Ectodermal cell (in vitro differentiated cells): ENCODE measurements around the gene CFAP299.
"Not testable (repeated sequence)": the region's sequence is repeated elsewhere in the genome, so short reads cannot be mapped to it uniquely, and the experiment has no call there.

Source experiments
- H3K27ac ChIP-seq: 2 replicates; pipeline ENCODE4 v1.7.0; 2013; ENCODE audit warnings: mild to moderate bottlenecking, low read depth, low read length; ENCODE audit not compliant: insufficient read depth, poor library complexity, severe bottlenecking
- H3K27me3 ChIP-seq: 2 replicates; pipeline ENCODE4 v1.7.0; 2013; ENCODE audit warnings: mild to moderate bottlenecking, low read length; ENCODE audit not compliant: insufficient read depth, control insufficient read depth, poor library complexity, severe bottlenecking
- H3K36me3 ChIP-seq: one replicate; pipeline ENCODE4 v1.7.0; 2013; ENCODE audit warnings: low read length; ENCODE audit not compliant: control insufficient read depth, insufficient read depth
- H3K4me1 ChIP-seq: one replicate; pipeline ENCODE4 v1.7.0; 2013; ENCODE audit warnings: low read length; ENCODE audit not compliant: control insufficient read depth, insufficient read depth
- H3K4me3 ChIP-seq: 2 replicates; pipeline ENCODE4 v1.7.0; 2013; ENCODE audit warnings: low read depth, low read length, control low read depth; ENCODE audit not compliant: insufficient read depth
- H3K9me3 ChIP-seq: 2 replicates; pipeline ENCODE4 v1.7.0; 2013; ENCODE audit warnings: mild to moderate bottlenecking, low read length, moderate library complexity; ENCODE audit not compliant: control insufficient read depth
- WGBS, 2 experiments: methylation state at CpG; one replicate each; pipeline ENCODE4 v1.1.7; 2013; ENCODE audit warnings: missing lambda C conversion rate in 2 of 2; 5-methylcytosine and 5-hydroxymethylcytosine counted together

The CFAP299 gene

DNA sequence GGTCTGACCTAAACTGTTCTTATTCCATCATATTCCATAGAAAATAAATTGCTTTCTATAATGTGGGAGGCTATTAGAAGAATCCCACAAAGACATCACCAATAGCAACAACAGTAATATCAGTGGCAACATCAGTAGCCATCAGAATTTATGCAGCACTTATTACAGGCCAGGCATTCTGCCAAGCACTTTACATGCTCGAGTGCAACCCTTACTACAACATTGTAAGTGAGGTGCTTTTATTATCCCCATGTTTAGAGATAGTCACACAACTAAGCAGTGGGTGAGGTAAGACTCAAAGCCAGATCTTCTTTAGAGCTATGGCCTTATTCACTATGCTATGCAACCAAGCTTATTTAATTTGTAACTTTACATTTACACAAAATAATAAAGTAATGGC lies 377.9 kb downstream of the CFAP299 start:
- Histone ChIP-seq H3K27ac (no peak overlapping the region), H3K9me3 (no peaks in the 10 kb centered on the region), H3K27me3 (no peaks in the 10 kb centered on the region), H3K4me3 (no peak overlapping the region), H3K36me3 (no peaks in the 10 kb centered on the region), H3K4me1 (no peaks in the 10 kb centered on the region)
- WGBS, 2 experiments, result 78 to 89% methylated on average over 1 of the region's 1 CpG

DNA sequence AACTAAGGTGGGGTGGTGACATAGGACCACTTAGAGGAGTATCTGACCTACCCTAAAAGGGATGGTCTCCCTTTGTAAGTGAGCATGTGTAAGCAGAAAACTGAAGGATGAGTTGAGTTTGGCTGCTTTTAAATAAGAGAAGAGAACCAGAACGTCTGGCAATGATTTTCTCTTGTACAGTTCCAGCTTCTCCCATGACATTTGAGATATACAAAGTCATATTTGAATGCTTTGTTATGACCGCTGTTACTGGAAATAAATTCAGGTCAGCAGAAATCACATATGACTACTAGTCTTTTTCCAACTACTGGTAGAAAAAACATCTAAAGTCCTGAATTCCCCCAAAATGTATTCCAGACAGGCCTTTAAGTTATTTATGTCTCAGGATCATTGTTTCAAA lies 381.7 kb downstream of the CFAP299 start:
- 74 to 77% methylated on average over 2 of the region's 2 CpGs for WGBS, 2 experiments
- Histone ChIP-seq H3K4me1 (no peaks in the 10 kb centered on the region), H3K36me3 (no peaks in the 10 kb centered on the region), H3K4me3 (no peak overlapping the region), H3K27ac (no peak overlapping the region), H3K9me3 (no peaks in the 10 kb centered on the region), H3K27me3 (no peaks in the 10 kb centered on the region)

DNA sequence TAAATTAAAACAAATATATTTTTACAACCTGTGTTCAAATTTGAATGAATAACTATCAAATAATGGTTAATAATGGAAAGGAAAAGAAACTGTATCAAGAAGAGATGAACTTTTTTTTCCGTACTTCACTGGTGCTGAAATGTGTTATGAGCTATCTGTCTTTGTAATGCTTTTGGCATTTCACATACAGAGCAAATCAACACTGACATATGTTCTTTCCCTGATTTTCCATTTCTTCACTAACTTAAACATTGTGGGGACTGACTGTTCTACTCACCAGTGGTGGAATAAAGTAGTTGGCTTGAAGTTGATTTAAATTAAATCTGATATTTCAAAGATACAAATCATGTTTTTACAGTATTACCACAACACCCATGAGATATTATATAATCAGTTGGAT lies 390.9 kb downstream of the CFAP299 start:
- no peaks in the 10 kb centered on the region for H3K9me3 ChIP-seq
- H3K36me3 ChIP-seq, result no peaks in the 10 kb centered on the region
- 91% methylated on average over 1 of the region's 1 CpG; no CpG with 5 or more reads in 1 of the 2 experiments for whole genome bisulfite sequencing, 2 experiments
- no peaks in the 10 kb centered on the region for H3K27me3 ChIP-seq
- no peak overlapping the region for H3K4me3 ChIP-seq
- no peak overlapping the region for H3K27ac ChIP-seq
- no peaks in the 10 kb centered on the region for H3K4me1 ChIP-seq

DNA sequence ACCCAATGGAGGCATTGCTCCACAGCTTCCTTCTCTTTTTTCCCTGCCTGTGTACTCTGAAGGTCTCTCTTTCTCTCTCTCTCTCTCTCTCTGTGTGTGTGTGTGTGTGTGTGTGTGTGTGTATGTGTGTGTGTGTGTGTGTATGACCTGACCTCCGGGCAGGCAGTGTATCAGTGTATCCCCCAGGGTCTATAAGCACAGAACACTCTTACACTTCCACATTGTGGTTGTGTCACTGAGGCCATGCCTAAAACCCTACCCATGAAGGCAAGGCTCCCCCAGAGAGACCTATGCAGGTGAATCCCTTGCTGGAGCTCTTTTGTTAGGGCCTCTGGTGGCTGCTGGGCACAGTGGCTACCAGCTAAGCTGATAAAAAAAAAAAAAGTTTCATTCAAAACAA lies 394.6 kb downstream of the CFAP299 start:
- Histone ChIP-seq H3K9me3 (no peaks in the 10 kb centered on the region), H3K27me3 (no peaks in the 10 kb centered on the region), H3K36me3 (no peaks in the 10 kb centered on the region), H3K4me3 (no peak overlapping the region), H3K4me1 (no peaks in the 10 kb centered on the region), H3K27ac (no peak overlapping the region)
- 60 to 100% methylated on average over 1 of the region's 1 CpG for WGBS, 2 experiments

DNA sequence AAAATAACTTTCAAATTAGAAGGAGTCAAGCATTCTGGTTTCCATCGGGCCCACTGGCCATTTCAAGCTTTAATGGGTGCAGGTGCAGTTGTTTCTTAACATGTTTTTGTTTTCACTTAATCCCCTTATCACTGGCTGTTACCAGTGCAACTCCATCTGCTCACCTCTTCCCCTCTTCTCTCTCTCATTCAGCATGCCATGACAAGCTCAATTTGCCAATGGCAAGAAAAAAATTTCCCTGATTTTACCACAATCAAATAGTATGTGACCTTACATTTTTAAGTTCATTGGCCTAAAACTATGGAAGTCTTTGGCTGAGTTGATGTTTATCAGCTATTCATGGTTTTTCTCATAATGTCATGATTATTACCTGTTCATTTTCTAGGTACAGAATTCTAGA lies 395.9 kb downstream of the CFAP299 start:
- H3K9me3 ChIP-seq, result no peaks in the 10 kb centered on the region
- WGBS, 2 experiments, result 84 to 92% methylated on average over 1 of the region's 1 CpG
- no peaks in the 10 kb centered on the region for H3K4me1 ChIP-seq
- no peak overlapping the region for H3K4me3 ChIP-seq
- no peaks in the 10 kb centered on the region for H3K36me3 ChIP-seq
- no peak overlapping the region for H3K27ac ChIP-seq
- H3K27me3 ChIP-seq, result no peaks in the 10 kb centered on the region

DNA sequence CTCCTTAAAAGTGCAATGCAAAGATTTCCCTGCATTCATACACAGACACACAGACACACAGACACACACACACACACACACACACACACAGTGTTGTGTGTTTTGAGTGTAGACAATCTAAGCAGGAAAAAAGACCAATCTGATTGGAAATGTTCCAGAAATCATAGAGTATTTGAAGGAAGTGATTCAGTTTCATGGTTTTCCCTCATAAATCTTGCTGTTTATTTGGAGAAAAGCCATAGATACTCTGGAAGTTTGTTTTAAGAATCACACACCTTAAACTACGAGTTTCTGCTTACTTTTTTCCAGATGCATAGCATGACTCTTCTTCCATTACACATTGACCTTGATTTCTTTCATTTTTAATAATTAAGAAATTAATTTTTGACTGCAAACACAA lies 396.5 kb downstream of the CFAP299 start:
- Histone ChIP-seq H3K4me3 (no peak overlapping the region), H3K36me3 (no peaks in the 10 kb centered on the region), H3K27ac (no peak overlapping the region), H3K4me1 (no peaks in the 10 kb centered on the region), H3K27me3 (no peaks in the 10 kb centered on the region), H3K9me3 (no peaks in the 10 kb centered on the region)
- 63 to 88% methylated on average over 1 of the region's 1 CpG for WGBS, 2 experiments

DNA sequence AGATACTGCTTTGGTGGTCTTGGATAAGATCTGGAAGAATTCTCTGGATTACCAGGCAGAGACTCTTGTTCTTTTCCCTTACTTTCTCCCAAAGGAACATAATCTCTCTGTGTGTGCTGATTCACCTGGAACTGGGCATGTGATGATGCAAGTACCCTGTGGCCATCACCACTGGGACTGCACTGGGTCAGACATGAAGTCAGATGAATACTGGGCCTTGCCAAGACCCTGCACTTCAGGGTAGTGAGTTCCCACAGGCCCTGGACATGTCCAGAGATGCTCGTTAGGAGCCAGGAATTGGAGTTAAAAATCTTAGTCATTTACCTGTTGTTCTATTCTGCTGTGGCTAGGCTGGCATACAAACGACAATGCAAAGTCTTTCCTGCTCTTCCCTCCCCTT lies 404.8 kb downstream of the CFAP299 start:
- 89 to 93% methylated on average over 2 of the region's 2 CpGs for WGBS, 2 experiments

DNA sequence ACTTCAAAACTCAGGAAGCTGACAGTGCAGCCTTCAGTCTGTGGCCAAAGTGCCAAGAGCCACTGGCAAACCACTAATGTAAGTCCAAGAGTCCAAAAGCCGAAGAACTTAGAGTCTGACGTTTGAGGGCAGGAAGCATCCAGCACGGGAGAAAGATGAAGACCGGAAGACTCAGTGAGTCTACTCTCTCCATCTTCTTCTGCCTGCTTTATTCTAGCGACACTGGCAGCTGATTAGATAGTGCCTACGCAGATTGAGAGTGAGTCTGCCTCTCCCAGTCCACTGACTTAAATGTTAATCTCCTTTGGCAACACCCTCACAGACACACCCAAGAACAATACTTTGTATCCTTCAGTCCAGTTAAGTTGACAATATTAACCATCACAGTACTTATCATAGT lies 414.0 kb downstream of the CFAP299 start:
- H3K4me3 ChIP-seq, H3K27ac ChIP-seq, H3K4me1 ChIP-seq, H3K27me3 ChIP-seq, H3K9me3 ChIP-seq, H3K36me3 ChIP-seq: not testable (repeated sequence)
- 84 to 88% methylated on average over 6 of the region's 6 CpGs for WGBS, 2 experiments

More for the DNA sequence above, 404.8 kb downstream of the CFAP299 start:
- Histone ChIP-seq H3K9me3 (no peaks in the 10 kb centered on the region), H3K4me3 (no peak overlapping the region), H3K36me3 (no peaks in the 10 kb centered on the region), H3K27me3 (no peaks in the 10 kb centered on the region), H3K27ac (no peak overlapping the region), H3K4me1 (no peaks in the 10 kb centered on the region)

DNA sequence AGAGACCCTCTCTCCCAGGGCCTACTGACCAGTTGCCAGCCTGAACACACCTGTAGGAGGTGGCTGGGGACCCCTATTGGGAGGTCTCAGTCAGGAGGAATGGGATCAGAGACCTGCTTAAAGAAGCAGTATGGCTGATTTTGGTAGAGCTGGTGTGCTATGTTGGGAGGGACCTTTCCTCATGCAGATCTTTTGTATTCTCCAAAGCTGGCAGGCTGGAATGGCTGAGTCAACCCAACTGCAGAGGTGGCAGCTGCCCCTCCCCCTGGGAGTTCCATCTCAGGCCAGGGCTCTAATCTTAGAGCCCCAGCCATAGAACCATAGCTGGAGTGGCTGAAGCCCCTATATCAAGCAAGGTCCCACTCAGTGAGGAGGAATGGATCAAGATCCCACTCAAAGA lies 415.7 kb downstream of the CFAP299 start:
- Histone ChIP-seq H3K27me3 (no peaks in the 10 kb centered on the region), H3K36me3 (no peaks in the 10 kb centered on the region), H3K27ac (no peak overlapping the region), H3K4me3 (no peak overlapping the region), H3K4me1 (no peaks in the 10 kb centered on the region), H3K9me3 (no peaks in the 10 kb centered on the region)

DNA sequence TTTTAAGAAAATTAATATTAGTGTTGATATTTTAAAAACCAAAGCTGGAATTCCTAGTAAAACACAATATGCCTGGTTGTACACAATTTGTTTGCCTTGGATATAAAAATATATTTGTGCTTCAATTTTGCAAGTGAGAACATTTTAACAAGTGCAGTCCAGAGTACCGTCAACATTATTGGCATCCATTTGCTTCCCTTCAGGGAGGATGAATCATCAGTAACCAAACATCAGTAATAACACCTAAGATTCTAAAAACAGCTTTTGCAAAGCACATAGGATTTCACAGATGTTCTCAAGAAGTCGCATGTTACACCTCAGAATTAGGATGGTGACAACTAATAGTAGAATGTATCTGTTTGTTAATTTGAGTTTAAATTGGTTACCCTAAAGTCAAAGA lies 432.4 kb downstream of the CFAP299 start:
- Histone ChIP-seq H3K36me3 (no peaks in the 10 kb centered on the region), H3K27me3 (no peaks in the 10 kb centered on the region), H3K4me3 (no peak overlapping the region), H3K4me1 (no peaks in the 10 kb centered on the region), H3K9me3 (no peaks in the 10 kb centered on the region), H3K27ac (no peak overlapping the region)
- 94 to 97% methylated on average over 2 of the region's 2 CpGs for WGBS, 2 experiments

DNA sequence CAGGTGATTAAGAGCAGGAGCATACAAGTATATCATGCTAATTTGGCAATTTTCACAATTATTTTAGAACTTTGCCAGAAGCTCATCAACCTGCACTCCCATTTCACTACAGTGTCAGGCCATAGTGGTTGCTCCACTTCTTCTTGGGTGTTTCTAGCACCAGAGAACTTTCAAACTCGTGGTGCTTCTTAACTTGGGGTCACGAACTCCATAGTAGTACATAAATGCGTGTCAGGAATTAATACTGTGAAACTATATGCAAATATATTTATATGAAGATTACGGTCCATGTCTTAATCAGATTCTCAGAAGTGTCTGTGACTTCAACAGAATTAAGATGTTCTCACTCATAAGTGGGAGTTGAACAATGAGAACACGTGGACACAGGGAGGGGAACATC lies 440.6 kb downstream of the CFAP299 start:
- no peaks in the 10 kb centered on the region for H3K27me3 ChIP-seq
- no peak overlapping the region for H3K27ac ChIP-seq
- H3K36me3 ChIP-seq, result no peaks in the 10 kb centered on the region
- no peaks in the 10 kb centered on the region for H3K4me1 ChIP-seq
- 74 to 83% methylated on average over 4 to 5 of the region's 5 CpGs for WGBS, 2 experiments
- no peaks in the 10 kb centered on the region for H3K9me3 ChIP-seq
- no peak overlapping the region for H3K4me3 ChIP-seq
